ENCODE data around the gene GCG. TPM values are rescaled to one million over a fixed set of nuclear protein-coding genes. Genes with fewer than 3 reads are reported as not detected.

Gene GCG
- total and polyA plus RNA-seq, 5 donors: not detected

Other genes starting within 250 kb of the GCG start
- gene DPP4, start 78.0 kb downstream of the GCG start, total RNA-seq: under 1 TPM; 0.54 to 0.77 (median 0.59) TPM
- 0.52 TPM for gene DPP4, start 78.0 kb downstream of the GCG start, polyA plus RNA-seq
- gene FAP, start 91.2 kb upstream of the GCG start, total RNA-seq: under 1 TPM; 0.29 to 0.97 (median 0.46) TPM
- 0.43 TPM for gene FAP, start 91.2 kb upstream of the GCG start, polyA plus RNA-seq
- 10 to 100 TPM in 2 of 4 donors, 1 to 10 TPM in 2; 8.1 to 11.8 (median 10.0) TPM for gene IFIH1, start 166.4 kb upstream of the GCG start, total RNA-seq
- gene IFIH1, start 166.4 kb upstream of the GCG start, polyA plus RNA-seq: 6.6 TPM
- 10 to 100 TPM in 3 of 4 donors, 1 to 10 TPM in 1; 9.9 to 13.7 (median 13.2) TPM for gene GCA, start 191.9 kb upstream of the GCG start, total RNA-seq
- gene GCA, start 191.9 kb upstream of the GCG start, polyA plus RNA-seq: 7.7 TPM